T47D (cell line): ENCODE results near the gene SREBF2.

Experiments used
- DNase-seq, 2 experiments: peaks; one replicate each; pipeline versions ENCODE4 v3.0.0 to v3.0.0-alpha.2; 2011 to 2012; ENCODE audit warnings: low read depth in 1 of 2, low spot score in 1 of 2
- JUND ChIP-seq: IDR thresholded peaks from 2 replicates; pipeline ENCODE4 v1.6.1; 2012; ENCODE audit warnings: low read depth
- in situ Hi-C: cut with HindIII; loops from 2 replicates; pipeline ENCODE4 v1.10.0; 2016; ENCODE audit warnings: low sequenced_read_pairs, low pct_unique_long_range_greater_than_20kb

Gene SREBF2

GRCh38 chr22:41912338-41913039, 79.6 kb downstream of the SREBF2 start:
- DNase-seq, result no peak
- in situ Hi-C loops, result no loop called here
- no peak for TF ChIP-seq JUND

GRCh38 chr22:41913040-41913719, 80.3 kb downstream of the SREBF2 start:
- in situ Hi-C loops, result no loop called here
- no peak for TF ChIP-seq JUND
- no peak for DNase-seq

GRCh38 chr22:41913842-41914534, 81.1 kb downstream of the SREBF2 start:
- in situ Hi-C loops, result no loop called here

GRCh38 chr22:41914611-41915034, 81.7 kb downstream of the SREBF2 start:
- peak in 1 of 2 experiments; percentile 81 for DNase-seq
- in situ Hi-C loops, result no loop called here
- TF ChIP-seq JUND, result no peak

More at GRCh38 chr22:41913842-41914534, 81.1 kb downstream of the SREBF2 start:
- TF ChIP-seq JUND, result no peak
- DNase-seq, result no peak

GRCh38 chr22:41915035-41915785, 82.3 kb downstream of the SREBF2 start, which contains the start of gene SHISA8:
Gene SHISA8 (minus strand): TSS chr22:41915074. CDS start chr22:41914667, 407 bp downstream.
- in situ Hi-C loops, result no loop called here
- no peak for TF ChIP-seq JUND

DNA sequence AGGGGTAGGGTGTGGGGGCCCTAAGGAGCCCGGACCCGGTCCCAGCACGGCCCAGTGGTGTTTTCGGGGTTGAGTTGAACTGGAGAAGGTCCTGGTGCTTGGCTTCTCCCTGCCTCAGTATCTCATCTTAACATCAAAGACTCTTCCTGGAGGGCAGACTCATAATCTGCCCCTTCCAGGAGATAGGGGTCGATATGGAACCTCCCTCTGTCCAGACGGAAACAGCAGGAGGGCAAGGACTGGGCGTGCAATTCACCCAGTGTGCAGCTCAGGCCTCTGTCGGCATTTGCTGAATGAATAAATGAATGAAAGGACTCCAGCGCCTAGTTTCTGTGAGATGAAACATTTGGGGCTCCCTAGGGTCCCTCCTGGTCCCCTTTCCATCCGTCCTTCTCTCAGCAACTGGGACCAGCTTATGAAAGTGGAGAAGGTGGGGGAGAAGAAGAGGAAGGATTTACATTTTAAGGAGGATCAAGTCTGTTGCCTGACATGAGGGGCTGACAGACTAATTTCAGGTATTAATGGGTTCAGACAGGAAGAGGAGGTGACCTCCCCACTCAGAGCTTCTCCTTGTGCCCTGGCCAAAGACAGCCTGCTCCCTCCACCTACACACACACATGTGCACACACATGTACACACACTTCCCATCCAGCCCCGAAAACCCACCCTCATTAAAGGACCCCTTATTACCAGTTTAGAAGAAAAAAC, 83.0 kb downstream of the SREBF2 start:
- no peak for DNase-seq
- TF ChIP-seq JUND, result no peak
- in situ Hi-C loops, result no loop called here

More at GRCh38 chr22:41915035-41915785, 82.3 kb downstream of the SREBF2 start, which contains the start of gene SHISA8:
- peak; percentile 75 to 89 for DNase-seq

DNA sequence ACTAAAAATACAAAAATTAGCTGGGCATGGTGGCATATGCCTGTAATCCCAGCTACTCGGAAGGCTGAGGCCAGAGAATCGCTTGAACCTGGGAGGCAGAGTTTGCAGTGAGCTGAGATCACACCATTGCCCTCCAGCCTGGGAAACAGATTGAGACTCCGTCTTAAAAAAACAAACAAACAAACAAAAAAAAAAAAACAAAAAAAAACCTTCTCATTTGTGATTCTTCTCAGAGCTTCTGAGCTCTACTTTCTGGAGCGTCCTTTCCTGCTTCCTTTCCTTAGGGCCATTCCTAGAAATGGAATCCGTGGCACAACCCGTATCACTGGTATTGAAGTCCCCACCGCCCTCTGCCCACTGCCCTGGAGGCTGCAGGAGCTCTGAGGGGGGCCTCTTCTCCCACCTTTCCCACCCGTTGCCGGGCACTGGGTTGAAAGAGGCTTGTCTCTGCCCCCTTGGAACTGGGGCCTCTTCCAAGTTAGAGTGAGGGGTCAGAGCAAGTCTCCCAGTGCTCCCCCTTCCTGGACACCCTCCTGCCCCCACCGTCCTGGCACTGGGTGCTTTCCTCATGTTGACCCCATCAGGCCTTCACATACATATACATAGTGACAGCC, 83.9 kb downstream of the SREBF2 start:
- TF ChIP-seq JUND, result no peak
- no peak for DNase-seq
- in situ Hi-C loops, result no loop called here

GRCh38 chr22:41917375-41917902, 84.5 kb downstream of the SREBF2 start:
- TF ChIP-seq JUND, result no peak
- DNase-seq, result no peak
- in situ Hi-C loops, result no loop called here

- peak in 1 of 2 experiments; percentile 44 for DNase-seq
- TF ChIP-seq JUND, result no peak
- in situ Hi-C loops, result no loop called here
These were observed 85.2 kb downstream of the SREBF2 start for GRCh38 chr22:41917903-41918791.
